Activated CD8-positive, alpha-beta memory T cell treated with anti-CD3 and anti-CD28 coated beads, Interleukin-2, amount 10 ng/mL, durations not matched to agents 7 days and 5 days (primary cell): ENCODE data around the gene MPP7. TPM values are rescaled to one million over a fixed set of nuclear protein-coding genes. Genes with fewer than 3 reads are reported as not detected.

Experiments used
- ATAC-seq: fragments of 150-1000 bp; cut with Tn5 transposase; one replicate; pipeline ENCODE4 v1.10.0; 2021; ENCODE audit warnings: moderate library complexity
- CTCF ChIA-PET: fragments of 350-600 bp; sonication (Branson Sonifier 250); formaldehyde crosslinking; loops from one replicate; lab custom pipeline; 2021; ENCODE audit warnings: antibody characterized with exemption; lab: Charles Lee
- DNase-seq: peaks from one replicate; pipeline ENCODE4 v3.0.0-alpha.2; 2020
- H3K27ac Mint-ChIP-seq: one replicate; pipeline ENCODE4 v1.8.0; 2021; ENCODE audit warnings: mild to moderate bottlenecking, mixed read lengths
- H3K27me3 Mint-ChIP-seq: one replicate; pipeline ENCODE4 v1.8.0; 2021; ENCODE audit warnings: mixed read lengths
- H3K36me3 Mint-ChIP-seq: one replicate; pipeline ENCODE4 v1.8.0; 2021; ENCODE audit warnings: mild to moderate bottlenecking, mixed read lengths
- H3K4me1 Mint-ChIP-seq: one replicate; pipeline ENCODE4 v1.8.0; 2021; ENCODE audit warnings: mixed read lengths
- H3K4me3 Mint-ChIP-seq: one replicate; pipeline ENCODE4 v1.8.0; 2021; ENCODE audit warnings: mild to moderate bottlenecking, moderate library complexity, mixed read lengths
- H3K9me3 Mint-ChIP-seq: one replicate; pipeline ENCODE4 v1.8.0; 2022; ENCODE audit warnings: low read depth, mixed read lengths
- total RNA-seq, 2 experiments: library from RNA; stranded (reverse); gene quantifications; one replicate each; pipeline ENCODE4 v1.2.3, GENCODE V29; 2021

MPP7 gene
- total RNA-seq, 2 experiments from 2014 or later: 1.4 to 3.7 TPM

- ATAC-seq: no peak
- H3K9me3 Mint-ChIP-seq: no peaks in the 10 kb centered on the region
- H3K4me3 Mint-ChIP-seq: no peak overlapping the region
- no peaks in the 10 kb centered on the region for H3K4me1 Mint-ChIP-seq
- H3K27ac Mint-ChIP-seq: no peak overlapping the region
- H3K36me3 Mint-ChIP-seq: no peaks in the 10 kb centered on the region
- no peaks in the 10 kb centered on the region for H3K27me3 Mint-ChIP-seq
- no peak for DNase-seq
- CTCF ChIA-PET: no interaction called here
These were observed 22.2 kb downstream of the MPP7 start for GRCh38 chr10:28280652-28281051.

- ATAC-seq: no peak
- no peak for DNase-seq
- Mint-ChIP-seq H3K27me3 (no peaks in the 10 kb centered on the region), H3K4me3 (no peak overlapping the region), H3K4me1 (no peaks in the 10 kb centered on the region), H3K36me3 (no peaks in the 10 kb centered on the region), H3K9me3 (no peaks in the 10 kb centered on the region), H3K27ac (no peak overlapping the region)
- CTCF ChIA-PET: no interaction called here
These were observed 23.0 kb downstream of the MPP7 start for GRCh38 chr10:28279878-28280277.

- no peak overlapping the region for H3K4me3 Mint-ChIP-seq
- H3K27me3 Mint-ChIP-seq: no peaks in the 10 kb centered on the region
- H3K27ac Mint-ChIP-seq: no peak overlapping the region
- no peaks in the 10 kb centered on the region for H3K4me1 Mint-ChIP-seq
- H3K36me3 Mint-ChIP-seq: no peaks in the 10 kb centered on the region
- CTCF ChIA-PET: no interaction called here
- DNase-seq: no peak
- ATAC-seq: no peak
- H3K9me3 Mint-ChIP-seq: no peaks in the 10 kb centered on the region
These were observed 24.0 kb downstream of the MPP7 start for GRCh38 chr10:28278842-28279241.

GRCh38 chr10:28276384-28276783 lies 26.5 kb downstream of the MPP7 start:
- Mint-ChIP-seq H3K4me3 (no peak overlapping the region), H3K9me3 (no peaks in the 10 kb centered on the region), H3K27ac (no peak overlapping the region), H3K27me3 (no peaks in the 10 kb centered on the region), H3K36me3 (no peaks in the 10 kb centered on the region), H3K4me1 (no peaks in the 10 kb centered on the region)
- ATAC-seq (no peak), DNase-seq (no peak)
- CTCF ChIA-PET: no interaction called here

GRCh38 chr10:28274475-28274874 lies 28.4 kb downstream of the MPP7 start:
- no peaks in the 10 kb centered on the region for H3K36me3 Mint-ChIP-seq

GRCh38 chr10:28273343-28273742 lies 29.5 kb downstream of the MPP7 start:
- no peaks in the 10 kb centered on the region for H3K4me1 Mint-ChIP-seq

More at GRCh38 chr10:28274475-28274874, 28.4 kb downstream of the MPP7 start:
- Mint-ChIP-seq H3K4me1 (no peaks in the 10 kb centered on the region), H3K4me3 (no peak overlapping the region), H3K9me3 (no peaks in the 10 kb centered on the region), H3K27ac (no peak overlapping the region), H3K27me3 (no peaks in the 10 kb centered on the region)
- CTCF ChIA-PET: no interaction called here
- DNase-seq: no peak
- no peak for ATAC-seq

GRCh38 chr10:28269842-28270456 lies 32.9 kb downstream of the MPP7 start:
- DNase-seq (no peak), ATAC-seq (no peak)
- H3K9me3 Mint-ChIP-seq: no peaks in the 10 kb centered on the region
- CTCF ChIA-PET: no interaction called here
- no peaks in the 10 kb centered on the region for H3K36me3 Mint-ChIP-seq
- H3K4me1 Mint-ChIP-seq: peaks cover 3% of the 10 kb centered on the region
- no peaks in the 10 kb centered on the region for H3K27me3 Mint-ChIP-seq
- no peak overlapping the region for H3K4me3 Mint-ChIP-seq
- H3K27ac Mint-ChIP-seq: no peak overlapping the region

More at GRCh38 chr10:28273343-28273742, 29.5 kb downstream of the MPP7 start:
- H3K36me3 Mint-ChIP-seq: no peaks in the 10 kb centered on the region
- H3K27me3 Mint-ChIP-seq: no peaks in the 10 kb centered on the region
- DNase-seq: no peak
- no peak overlapping the region for H3K27ac Mint-ChIP-seq
- no peak overlapping the region for H3K4me3 Mint-ChIP-seq
- ATAC-seq: no peak
- CTCF ChIA-PET: no interaction called here
- H3K9me3 Mint-ChIP-seq: no peaks in the 10 kb centered on the region

GRCh38 chr10:28266449-28267224 lies 36.2 kb downstream of the MPP7 start:
- ATAC-seq (no peak), DNase-seq (no peak)
- H3K4me1 Mint-ChIP-seq: peaks cover 3% of the 10 kb centered on the region
- no peak overlapping the region for H3K4me3 Mint-ChIP-seq
- CTCF ChIA-PET: interaction anchor here (0.8 to 2.1 kb wide), 3 partner anchors 15 to 32 kb away, joined by 3 to 6 read pairs (median 4); no protein-coding TSS in a partner anchor
- no peaks in the 10 kb centered on the region for H3K27me3 Mint-ChIP-seq
- no peak overlapping the region for H3K27ac Mint-ChIP-seq
- H3K36me3 Mint-ChIP-seq: no peaks in the 10 kb centered on the region
- no peaks in the 10 kb centered on the region for H3K9me3 Mint-ChIP-seq

GRCh38 chr10:28263136-28263857 lies 39.6 kb downstream of the MPP7 start:
- H3K9me3 Mint-ChIP-seq: no peaks in the 10 kb centered on the region
- H3K4me3 Mint-ChIP-seq: no peak overlapping the region
- H3K36me3 Mint-ChIP-seq: no peaks in the 10 kb centered on the region
- CTCF ChIA-PET: interaction anchor here (1.0 to 1.6 kb wide), 2 partner anchors 13 to 22 kb away, joined by 3 to 4 read pairs; no protein-coding TSS in a partner anchor
- H3K27me3 Mint-ChIP-seq: no peaks in the 10 kb centered on the region
- DNase-seq: no peak
- ATAC-seq: no peak
- peaks cover 12% of the 10 kb centered on the region for H3K4me1 Mint-ChIP-seq
- H3K27ac Mint-ChIP-seq: no peak overlapping the region

- Mint-ChIP-seq H3K27ac (no peak overlapping the region), H3K9me3 (no peaks in the 10 kb centered on the region), H3K27me3 (no peaks in the 10 kb centered on the region), H3K4me1 (peaks cover 9% of the 10 kb centered on the region), H3K36me3 (no peaks in the 10 kb centered on the region), H3K4me3 (no peak overlapping the region)
- CTCF ChIA-PET: no interaction called here
- DNase-seq: no peak
- no peak for ATAC-seq
These were observed 46.1 kb downstream of the MPP7 start for GRCh38 chr10:28256776-28257175.

- Mint-ChIP-seq H3K27ac (no peak overlapping the region), H3K4me3 (no peak overlapping the region), H3K36me3 (no peaks in the 10 kb centered on the region), H3K9me3 (no peaks in the 10 kb centered on the region), H3K4me1 (no peaks in the 10 kb centered on the region), H3K27me3 (no peaks in the 10 kb centered on the region)
- DNase-seq: no peak
- CTCF ChIA-PET: interaction anchor here (1.2 to 5.6 kb wide), 3 partner anchors 48 to 139 kb away, joined by 4 to 27 read pairs (median 5); partner anchors contain the start of gene MPP7
- ATAC-seq: no peak
These were observed 48.4 kb downstream of the MPP7 start for GRCh38 chr10:28254290-28254985.

GRCh38 chr10:28253169-28253785 lies 49.6 kb downstream of the MPP7 start:
- H3K9me3 Mint-ChIP-seq: no peaks in the 10 kb centered on the region
- peaks cover 2% of the 10 kb centered on the region for H3K4me1 Mint-ChIP-seq
- CTCF ChIA-PET: interaction anchor here (1.1 to 5.6 kb wide), 5 partner anchors 11 to 140 kb away, joined by 3 to 54 read pairs (median 21); partner anchors contain the start of gene MPP7
- H3K4me3 Mint-ChIP-seq: no peak overlapping the region
- no peaks in the 10 kb centered on the region for H3K36me3 Mint-ChIP-seq
- H3K27me3 Mint-ChIP-seq: no peaks in the 10 kb centered on the region
- ATAC-seq (no peak), DNase-seq (no peak)
- no peak overlapping the region for H3K27ac Mint-ChIP-seq
